ENCODE results near the gene P4HB. TPM values are rescaled to one million over a fixed set of nuclear protein-coding genes. Genes with fewer than 3 reads are reported as not detected.

P4HB gene
- total RNA-seq, 2 donors from 2014 or later: 339 to 482 TPM

- intact Hi-C loops (cut with DNase I): no loop called here
- no peak for DNase-seq (ENCODE audit: low spot score)
These were observed 22.7 kb downstream of the P4HB start for GRCh38 chr17:81837641-81838040.

- no peak for DNase-seq (ENCODE audit: low spot score)
These were observed 25.5 kb downstream of the P4HB start, which contains the start of gene PPP1R27 for GRCh38 chr17:81834831-81835267. Gene PPP1R27 (minus strand): TSS chr17:81835050. CDS start chr17:81834953, 97 bp downstream.

GRCh38 chr17:81833921-81834830, 26.2 kb downstream of the P4HB start:
- intact Hi-C loops (cut with DNase I): no loop called here
- no peak for DNase-seq (ENCODE audit: low spot score)

More at GRCh38 chr17:81834831-81835267, 25.5 kb downstream of the P4HB start, which contains the start of gene PPP1R27:
- intact Hi-C loops (cut with DNase I): no loop called here

GRCh38 chr17:81833160-81833920, 27.0 kb downstream of the P4HB start, which contains the start of gene MCRIP1:
Gene MCRIP1 (minus strand): TSS chr17:81833291. CDS start chr17:81824506, 8,785 bp downstream.
- peak; percentile 99 for DNase-seq (ENCODE audit: low spot score)
- intact Hi-C loops (cut with DNase I): no loop called here

- intact Hi-C loops (cut with DNase I): no loop called here
- no peak for DNase-seq (ENCODE audit: low spot score)
These were observed 27.7 kb downstream of the P4HB start for GRCh38 chr17:81832608-81833159.

GRCh38 chr17:81831957-81832607, 28.3 kb downstream of the P4HB start:
- intact Hi-C loops (cut with DNase I): no loop called here

GRCh38 chr17:81831563-81831956, 28.8 kb downstream of the P4HB start:
- no peak for DNase-seq (ENCODE audit: low spot score)
- intact Hi-C loops (cut with DNase I): no loop called here

More at GRCh38 chr17:81831957-81832607, 28.3 kb downstream of the P4HB start:
- no peak for DNase-seq (ENCODE audit: low spot score)

- intact Hi-C loops (cut with DNase I): no loop called here
- DNase-seq (ENCODE audit: low spot score): no peak
These were observed 30.5 kb downstream of the P4HB start for GRCh38 chr17:81829858-81830257.

GRCh38 chr17:81828656-81829055, 31.7 kb downstream of the P4HB start:
- no peak for DNase-seq (ENCODE audit: low spot score)
- intact Hi-C loops (cut with DNase I): no loop called here

- no peak for DNase-seq (ENCODE audit: low spot score)
- intact Hi-C loops (cut with DNase I): no loop called here
These were observed 34.4 kb downstream of the P4HB start for GRCh38 chr17:81825841-81826466.

- no peak for DNase-seq (ENCODE audit: low spot score)
- intact Hi-C loops (cut with DNase I): no loop called here
These were observed 35.7 kb downstream of the P4HB start for GRCh38 chr17:81824595-81824994.

- no peak for DNase-seq (ENCODE audit: low spot score)
- intact Hi-C loops (cut with DNase I): no loop called here
These were observed 36.4 kb downstream of the P4HB start for GRCh38 chr17:81823820-81824550.

- DNase-seq (ENCODE audit: low spot score): no peak
- intact Hi-C loops (cut with DNase I): no loop called here
These were observed 37.1 kb downstream of the P4HB start for GRCh38 chr17:81822996-81823819.

GRCh38 chr17:81822312-81822637, 38.1 kb downstream of the P4HB start:
- DNase-seq (ENCODE audit: low spot score): no peak
- intact Hi-C loops (cut with DNase I): no loop called here

- DNase-seq (ENCODE audit: low spot score): peak; percentile 89
- intact Hi-C loops (cut with DNase I): no loop called here
These were observed 38.6 kb downstream of the P4HB start for GRCh38 chr17:81821603-81822311.

GRCh38 chr17:81821147-81821546, 39.2 kb downstream of the P4HB start:
- no peak for DNase-seq (ENCODE audit: low spot score)
- intact Hi-C loops (cut with DNase I): no loop called here

GRCh38 chr17:81819708-81820107, 40.6 kb downstream of the P4HB start:
- intact Hi-C loops (cut with DNase I): no loop called here
- DNase-seq (ENCODE audit: low spot score): no peak
